ENCODE results near the gene GPM6B.
"Not testable (repeated sequence)": the region's sequence is repeated elsewhere in the genome, so short reads cannot be mapped to it uniquely, and the experiment has no call there.

Gene GPM6B

GRCh38 chrX:13734278-13735172 lies 82.4 kb downstream of the GPM6B start, which contains the start of the genes OFD1 and TRAPPC2:
Gene OFD1 (plus strand): TSS chrX:13734748. CDS start chrX:13735072, 324 bp downstream.
Gene TRAPPC2 (minus strand): TSS chrX:13734620. CDS start chrX:13719963, 14,657 bp downstream.
- ATAC-seq (ENCODE audit: low read depth) (peak; percentile 97), DNase-seq (ENCODE audit: low spot score) (peak; percentile 85)
- Histone ChIP-seq H3K27me3 (ENCODE audit: insufficient read depth, poor library complexity, severe bottlenecking) (no peaks in the 10 kb centered on the region), H3K9me3 (ENCODE audit: severe bottlenecking) (no peaks in the 10 kb centered on the region), H3K4me3 (ENCODE audit: severe bottlenecking) (peak within 1 kb of the TSS; percentile 76), H3K36me3 (ENCODE audit: low read depth) (peaks cover 14% of the 10 kb centered on the region), H3K4me1 (ENCODE audit: insufficient read depth, poor library complexity, severe bottlenecking) (no peaks in the 10 kb centered on the region), H3K27ac (ENCODE audit: poor library complexity, severe bottlenecking) (peak within 1 kb of the TSS; percentile 71)
- TF ChIP-seq, protein P1, sequence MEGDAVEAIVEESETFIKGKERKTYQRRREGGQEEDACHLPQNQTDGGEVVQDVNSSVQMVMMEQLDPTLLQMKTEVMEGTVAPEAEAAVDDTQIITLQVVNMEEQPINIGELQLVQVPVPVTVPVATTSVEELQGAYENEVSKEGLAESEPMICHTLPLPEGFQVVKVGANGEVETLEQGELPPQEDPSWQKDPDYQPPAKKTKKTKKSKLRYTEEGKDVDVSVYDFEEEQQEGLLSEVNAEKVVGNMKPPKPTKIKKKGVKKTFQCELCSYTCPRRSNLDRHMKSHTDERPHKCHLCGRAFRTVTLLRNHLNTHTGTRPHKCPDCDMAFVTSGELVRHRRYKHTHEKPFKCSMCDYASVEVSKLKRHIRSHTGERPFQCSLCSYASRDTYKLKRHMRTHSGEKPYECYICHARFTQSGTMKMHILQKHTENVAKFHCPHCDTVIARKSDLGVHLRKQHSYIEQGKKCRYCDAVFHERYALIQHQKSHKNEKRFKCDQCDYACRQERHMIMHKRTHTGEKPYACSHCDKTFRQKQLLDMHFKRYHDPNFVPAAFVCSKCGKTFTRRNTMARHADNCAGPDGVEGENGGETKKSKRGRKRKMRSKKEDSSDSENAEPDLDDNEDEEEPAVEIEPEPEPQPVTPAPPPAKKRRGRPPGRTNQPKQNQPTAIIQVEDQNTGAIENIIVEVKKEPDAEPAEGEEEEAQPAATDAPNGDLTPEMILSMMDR (IDR thresholded peaks at IDR 0.05; ENCODE audit: poor library complexity, severe bottlenecking) = no peak

DNA sequence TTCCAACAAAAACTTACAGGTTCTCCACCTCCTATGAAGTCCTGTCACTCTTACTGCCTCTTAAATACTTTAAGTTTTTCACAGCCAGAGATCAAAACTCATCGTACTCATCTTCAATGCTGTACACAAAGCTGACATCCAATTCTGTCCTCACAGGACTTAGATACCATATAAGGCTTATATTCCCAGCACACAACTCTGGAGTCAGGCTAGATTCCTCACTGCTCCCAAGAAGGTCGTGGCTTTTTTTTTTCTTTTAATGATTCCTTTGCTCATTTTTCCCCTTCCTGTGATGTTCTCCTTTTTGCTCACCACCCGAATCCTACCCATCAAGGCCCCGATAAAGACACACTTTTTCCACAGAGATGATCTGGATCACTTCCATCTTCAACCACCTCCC lies 83.4 kb downstream of the GPM6B start:
- H3K4me3 ChIP-seq (ENCODE audit: severe bottlenecking) = peak overlapping the region; percentile 76
- peaks cover 10% of the 10 kb centered on the region for H3K36me3 ChIP-seq (ENCODE audit: low read depth)
- TF ChIP-seq, protein P1 (IDR thresholded peaks at IDR 0.05; ENCODE audit: poor library complexity, severe bottlenecking) = no peak
- no peaks in the 10 kb centered on the region for H3K9me3 ChIP-seq (ENCODE audit: severe bottlenecking)
- DNase-seq (ENCODE audit: low spot score) (no peak), ATAC-seq (ENCODE audit: low read depth) (no peak)
- peak overlapping the region; percentile 71 for H3K27ac ChIP-seq (ENCODE audit: poor library complexity, severe bottlenecking)
- no peaks in the 10 kb centered on the region for H3K27me3 ChIP-seq (ENCODE audit: insufficient read depth, poor library complexity, severe bottlenecking)
- no peaks in the 10 kb centered on the region for H3K4me1 ChIP-seq (ENCODE audit: insufficient read depth, poor library complexity, severe bottlenecking)

GRCh38 chrX:13732246-13733067 lies 84.4 kb downstream of the GPM6B start:
- Histone ChIP-seq H3K9me3 (ENCODE audit: severe bottlenecking) (no peaks in the 10 kb centered on the region), H3K27me3 (ENCODE audit: insufficient read depth, poor library complexity, severe bottlenecking) (no peaks in the 10 kb centered on the region), H3K27ac (ENCODE audit: poor library complexity, severe bottlenecking) (no peak overlapping the region), H3K4me3 (ENCODE audit: severe bottlenecking) (no peak overlapping the region), H3K4me1 (ENCODE audit: insufficient read depth, poor library complexity, severe bottlenecking) (no peaks in the 10 kb centered on the region), H3K36me3 (ENCODE audit: low read depth) (peaks cover 6% of the 10 kb centered on the region)
- no peak for ATAC-seq (ENCODE audit: low read depth)
- TF ChIP-seq, protein P1 (IDR thresholded peaks at IDR 0.05; ENCODE audit: poor library complexity, severe bottlenecking) = no peak
- DNase-seq (ENCODE audit: low spot score) = no peak

DNA sequence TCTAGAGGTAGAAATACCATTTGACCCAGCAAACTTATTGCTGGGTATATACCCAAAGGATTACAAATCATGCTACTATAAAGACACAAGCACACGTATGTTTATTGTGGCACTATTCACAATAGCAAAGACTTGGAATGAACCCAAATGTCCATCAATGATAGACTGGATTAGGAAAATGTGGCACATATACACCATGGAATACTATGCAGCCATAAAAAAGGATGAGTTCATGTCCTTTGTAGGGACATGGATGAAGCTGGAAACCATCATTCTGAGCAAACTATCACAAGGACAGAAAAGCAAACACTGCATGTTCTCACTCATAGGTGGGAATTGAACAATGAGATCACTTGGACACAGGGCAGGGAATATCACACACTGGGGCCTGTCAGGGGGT lies 86.4 kb downstream of the GPM6B start:
- H3K27ac ChIP-seq (ENCODE audit: poor library complexity, severe bottlenecking); H3K36me3 ChIP-seq (ENCODE audit: low read depth); H3K9me3 ChIP-seq (ENCODE audit: severe bottlenecking); DNase-seq (ENCODE audit: low spot score); ATAC-seq (ENCODE audit: low read depth); H3K4me1 ChIP-seq (ENCODE audit: insufficient read depth, poor library complexity, severe bottlenecking); H3K4me3 ChIP-seq (ENCODE audit: severe bottlenecking); H3K27me3 ChIP-seq (ENCODE audit: insufficient read depth, poor library complexity, severe bottlenecking): not testable (repeated sequence)

GRCh38 chrX:13726583-13726982 lies 90.3 kb downstream of the GPM6B start:
- DNase-seq (ENCODE audit: low spot score); H3K9me3 ChIP-seq (ENCODE audit: severe bottlenecking); H3K36me3 ChIP-seq (ENCODE audit: low read depth); H3K27ac ChIP-seq (ENCODE audit: poor library complexity, severe bottlenecking); H3K27me3 ChIP-seq (ENCODE audit: insufficient read depth, poor library complexity, severe bottlenecking); ATAC-seq (ENCODE audit: low read depth); H3K4me3 ChIP-seq (ENCODE audit: severe bottlenecking); H3K4me1 ChIP-seq (ENCODE audit: insufficient read depth, poor library complexity, severe bottlenecking): not testable (repeated sequence)

DNA sequence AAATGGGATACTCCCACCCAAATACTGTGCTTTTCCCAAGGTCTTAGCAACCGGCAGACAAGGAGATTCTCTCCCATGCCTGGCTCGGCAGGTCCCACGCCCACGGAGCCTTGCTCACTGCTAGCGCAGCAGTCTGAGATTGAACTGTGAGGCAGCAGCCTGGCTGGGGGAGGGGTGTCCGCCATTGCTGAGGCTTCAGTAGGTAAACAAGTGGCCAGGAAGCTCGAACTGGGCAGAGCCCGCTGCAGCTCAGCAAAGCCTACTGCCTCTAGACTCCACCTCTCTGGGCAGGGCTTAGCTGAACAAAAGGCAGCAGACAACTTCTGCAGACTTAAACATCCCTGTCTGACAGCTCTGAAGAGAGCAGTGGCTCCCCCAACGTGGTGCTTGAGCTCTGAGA lies 92.0 kb downstream of the GPM6B start:
- H3K27me3 ChIP-seq (ENCODE audit: insufficient read depth, poor library complexity, severe bottlenecking); DNase-seq (ENCODE audit: low spot score); H3K36me3 ChIP-seq (ENCODE audit: low read depth); ATAC-seq (ENCODE audit: low read depth); H3K4me1 ChIP-seq (ENCODE audit: insufficient read depth, poor library complexity, severe bottlenecking); H3K9me3 ChIP-seq (ENCODE audit: severe bottlenecking); H3K27ac ChIP-seq (ENCODE audit: poor library complexity, severe bottlenecking); H3K4me3 ChIP-seq (ENCODE audit: severe bottlenecking): not testable (repeated sequence)

All from RWPE2 (cell line).